Inflammatory macrophage treated with lipopolysaccharide for 1 hour (primary cell): Measurements from ENCODE around the gene ATP8A1.

ENCODE experiments used
- DNase-seq, 2 donors: peaks; one replicate each; pipeline ENCODE4 v3.0.0-alpha.2; 2020 to 2022

The ATP8A1 gene

DNA sequence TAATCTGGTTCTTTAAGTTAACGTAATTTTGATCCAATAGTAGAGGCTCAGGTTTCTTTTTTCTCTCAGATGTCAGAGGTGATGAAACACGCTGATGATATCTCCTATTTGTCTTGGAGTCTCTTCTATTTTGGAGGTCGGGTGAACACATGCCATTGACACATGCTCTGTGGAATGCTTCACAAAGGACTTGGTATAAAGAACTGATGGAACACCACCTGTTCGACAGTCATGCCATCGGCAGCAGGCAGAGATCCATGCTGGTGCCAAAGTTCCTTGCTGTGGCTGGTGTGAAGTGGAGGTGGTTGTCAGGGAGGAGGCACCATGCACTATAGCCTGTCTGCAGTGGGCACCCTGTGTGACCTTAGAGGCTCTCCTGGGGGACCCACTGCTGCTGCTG, 94.9 kb downstream of the ATP8A1 start:
- DNase-seq = no peak

DNA sequence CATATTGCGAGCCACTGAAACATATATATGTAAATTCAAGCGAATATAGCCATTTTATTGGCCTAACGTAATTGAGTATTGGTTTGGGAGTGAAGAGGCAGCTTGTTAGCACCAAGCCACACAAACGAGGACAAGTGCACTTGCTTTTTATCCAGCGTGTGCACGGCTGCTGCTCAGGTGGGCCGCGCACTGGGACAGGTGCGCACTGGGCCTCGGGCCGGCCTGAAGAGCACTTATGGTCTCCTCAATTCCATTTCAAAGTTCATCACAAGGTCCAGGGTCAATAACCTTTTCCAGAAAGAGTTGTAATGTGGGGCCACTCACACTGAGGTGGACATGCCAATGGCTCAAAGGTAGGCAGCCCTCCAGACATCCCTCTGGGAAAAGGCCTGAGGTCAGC, 95.9 kb downstream of the ATP8A1 start:
- DNase-seq = no peak

DNA sequence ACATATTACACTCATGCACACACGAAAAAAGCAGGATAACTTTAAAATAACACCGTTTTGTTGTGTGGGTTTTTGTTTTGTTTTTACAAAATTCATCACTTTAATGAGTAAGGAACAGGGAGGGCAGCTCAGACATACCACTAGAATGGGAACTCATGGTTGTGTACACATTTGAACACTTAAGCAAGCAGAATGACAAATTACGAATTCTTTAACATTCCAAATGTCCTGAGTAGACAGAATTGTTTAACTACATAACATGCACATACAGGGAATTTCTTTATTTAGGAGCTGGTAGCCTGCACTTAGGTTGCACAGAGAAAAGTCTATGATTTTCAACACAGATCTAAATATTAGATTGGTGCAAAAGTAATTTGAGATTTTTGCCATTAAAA, 96.4 kb downstream of the ATP8A1 start:
- DNase-seq = no peak

DNA sequence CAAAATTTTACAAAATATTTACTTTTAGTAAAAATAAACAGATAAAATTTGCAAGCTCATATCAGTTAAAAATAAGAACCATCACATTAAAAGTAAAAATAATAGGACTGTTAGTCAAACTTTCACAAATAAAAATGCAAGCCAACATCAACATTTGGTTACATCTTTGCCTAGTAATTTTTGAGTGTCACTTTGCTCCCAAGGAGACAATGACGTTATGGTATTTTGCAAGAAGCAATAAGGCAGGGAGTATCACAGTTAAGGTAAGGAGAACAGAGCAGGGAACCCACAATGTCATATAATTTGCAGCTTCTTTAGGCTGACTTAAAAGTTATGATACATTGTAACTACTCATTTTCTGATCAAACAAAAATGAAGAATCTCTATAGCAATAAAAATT, 98.7 kb downstream of the ATP8A1 start:
- DNase-seq = no peak

DNA sequence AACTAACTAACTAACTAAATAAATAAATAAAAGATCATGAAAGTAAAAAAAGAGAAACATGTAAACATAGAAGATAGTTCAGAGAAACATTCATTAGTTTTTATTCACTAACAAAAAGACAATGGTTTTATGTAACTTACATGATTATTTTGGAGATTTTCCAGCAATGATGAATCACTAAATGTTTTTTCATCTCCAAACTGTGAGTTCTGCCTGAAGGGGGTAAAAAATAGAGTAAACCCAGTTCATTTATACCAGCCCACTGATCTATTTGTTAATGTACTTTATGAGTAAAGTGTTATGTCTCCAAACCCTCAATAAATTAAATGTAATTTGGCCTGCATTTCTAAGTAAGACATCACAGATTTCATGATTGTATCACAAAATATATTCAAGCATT, 101.1 kb downstream of the ATP8A1 start:
- no peak for DNase-seq

DNA sequence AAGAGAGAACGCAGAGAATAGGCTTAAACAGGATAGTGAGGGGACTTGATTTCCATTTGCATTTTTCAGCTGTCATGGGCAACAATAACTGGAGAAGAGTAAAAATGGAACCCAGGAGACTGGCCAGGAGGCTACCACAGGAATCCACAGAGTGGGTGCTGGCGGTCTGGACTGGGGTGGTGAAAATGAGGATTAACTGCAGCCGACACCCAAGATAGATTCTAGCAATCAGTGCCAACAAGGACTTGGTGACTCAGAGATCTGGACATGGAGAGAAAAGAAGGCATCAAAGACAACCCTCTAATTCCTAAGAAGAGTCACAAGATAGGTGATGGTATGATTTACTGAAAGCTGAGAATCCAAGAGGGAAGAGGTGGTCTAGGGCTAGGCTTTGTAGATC, 102.8 kb downstream of the ATP8A1 start:
- DNase-seq = no peak

- no peak for DNase-seq
Observed at GRCh38 chr4:42549896-42550295, 107.0 kb downstream of the ATP8A1 start.

DNA sequence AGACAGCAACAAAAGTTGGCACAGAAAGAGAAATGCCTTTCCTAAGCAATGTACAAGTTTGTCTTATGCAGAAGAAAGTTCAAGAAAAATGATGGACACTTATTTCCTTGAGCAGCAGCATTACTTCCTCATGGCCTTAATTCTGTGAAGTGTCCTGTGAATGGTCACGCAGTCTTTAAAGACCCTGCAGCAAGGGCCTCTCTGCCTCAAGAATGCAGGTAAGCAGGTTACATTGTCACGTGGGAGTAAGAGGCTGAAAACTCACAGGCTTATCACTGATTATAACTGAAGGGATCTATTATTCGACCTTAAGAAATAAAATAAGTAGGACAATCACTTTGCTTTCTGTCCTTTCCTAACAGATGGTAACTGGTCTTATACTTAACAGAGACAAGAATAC, 109.1 kb downstream of the ATP8A1 start:
- no peak for DNase-seq

GRCh38 chr4:42543762-42544161, 113.1 kb downstream of the ATP8A1 start:
- no peak for DNase-seq

- no peak for DNase-seq
Observed at GRCh38 chr4:42543126-42543525, 113.8 kb downstream of the ATP8A1 start.

DNA sequence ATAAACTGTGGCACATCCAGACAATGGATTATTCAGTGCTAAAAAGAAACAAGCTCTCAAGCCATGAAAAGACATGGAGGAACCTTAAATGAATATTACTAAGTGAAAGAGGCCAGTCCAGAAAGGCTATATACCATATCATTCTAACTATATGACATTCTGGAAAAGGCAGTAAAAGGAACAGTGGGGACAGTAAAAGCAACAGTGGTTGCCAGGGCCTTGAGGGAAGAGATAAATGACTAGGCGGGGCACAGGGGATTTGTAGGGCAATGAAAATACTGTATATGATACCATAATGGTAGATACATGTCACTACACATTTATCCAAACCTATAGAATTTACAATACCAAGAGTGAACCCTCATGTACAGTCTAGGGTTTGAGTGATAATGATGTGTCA, 115.3 kb downstream of the ATP8A1 start:
- DNase-seq = no peak

GRCh38 chr4:42533042-42533441, 123.9 kb downstream of the ATP8A1 start:
- DNase-seq = no peak

GRCh38 chr4:42531341-42532030, 125.4 kb downstream of the ATP8A1 start:
- DNase-seq = peak; percentile 37 to 38

DNA sequence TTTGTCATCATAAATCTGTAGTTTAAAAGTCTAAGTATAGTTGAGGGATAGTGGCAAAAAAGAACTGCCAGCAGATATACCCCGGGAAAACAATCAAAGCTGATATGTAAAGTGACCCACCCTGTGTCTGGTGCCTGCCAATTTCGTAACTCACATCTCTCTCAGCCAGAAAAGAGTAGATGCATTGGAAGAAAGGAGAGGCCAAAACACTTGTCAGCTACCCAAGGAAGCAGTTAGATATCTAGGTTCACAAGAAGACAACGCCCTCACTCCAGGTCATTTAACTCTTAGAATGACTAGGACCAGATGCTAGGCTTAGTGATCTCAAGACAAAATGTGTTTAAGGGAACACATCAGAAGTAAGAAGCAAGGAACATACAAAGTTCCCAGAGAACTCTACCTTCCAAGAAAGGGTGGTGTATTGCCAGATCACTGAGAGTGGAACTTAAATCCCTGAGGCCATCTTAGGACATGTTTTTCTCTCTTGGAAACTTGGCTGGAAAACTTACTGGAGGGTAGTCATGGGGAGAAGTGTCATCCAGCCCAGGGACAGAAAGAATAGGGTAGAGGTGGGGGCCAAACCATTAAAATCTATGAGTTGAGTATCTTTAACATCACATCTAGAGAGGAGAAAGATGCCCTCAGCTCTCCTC, 133.7 kb downstream of the ATP8A1 start:
- no peak for DNase-seq

GRCh38 chr4:42519803-42520417, 137.0 kb downstream of the ATP8A1 start:
- peak; percentile 22 to 83 for DNase-seq

- DNase-seq = no peak
Observed at GRCh38 chr4:42515156-42515884, 141.6 kb downstream of the ATP8A1 start.

DNA sequence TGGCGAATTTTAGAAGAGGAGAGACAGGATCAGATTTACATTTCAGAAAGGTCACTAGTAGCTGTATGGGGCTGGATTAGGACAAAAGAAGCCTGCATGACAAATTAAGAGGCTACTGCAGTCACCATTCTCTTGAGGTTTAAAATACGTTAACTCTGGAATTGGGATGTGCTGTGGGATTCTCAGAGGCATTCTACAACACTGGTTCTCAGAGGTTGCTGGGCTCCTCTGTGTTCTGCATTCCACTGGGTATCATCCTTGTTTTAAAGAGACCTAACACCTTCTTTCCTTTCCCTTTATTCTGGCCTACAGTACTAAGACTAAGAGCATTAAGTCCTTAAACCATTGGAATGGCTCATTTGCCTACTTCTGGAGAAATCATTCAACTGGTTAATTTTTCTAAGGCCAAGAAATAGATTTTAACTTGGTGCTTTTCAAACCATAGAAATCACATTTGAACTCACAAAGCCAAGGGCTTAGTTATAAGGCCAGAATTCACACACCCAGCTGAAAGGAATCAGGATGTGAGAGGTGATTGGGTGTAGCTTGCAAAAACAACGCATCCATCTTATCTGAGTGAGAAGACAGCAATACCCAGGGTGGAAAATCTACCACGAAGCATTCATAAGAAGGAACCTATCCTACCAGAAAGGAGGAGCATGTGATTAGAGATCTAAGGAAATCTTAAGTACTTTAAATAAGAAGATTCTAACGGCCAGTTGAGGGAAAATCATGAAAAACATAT, 143.0 kb downstream of the ATP8A1 start:
- no peak for DNase-seq

- no peak for DNase-seq
Observed at GRCh38 chr4:42512226-42512625, 144.7 kb downstream of the ATP8A1 start.

DNA sequence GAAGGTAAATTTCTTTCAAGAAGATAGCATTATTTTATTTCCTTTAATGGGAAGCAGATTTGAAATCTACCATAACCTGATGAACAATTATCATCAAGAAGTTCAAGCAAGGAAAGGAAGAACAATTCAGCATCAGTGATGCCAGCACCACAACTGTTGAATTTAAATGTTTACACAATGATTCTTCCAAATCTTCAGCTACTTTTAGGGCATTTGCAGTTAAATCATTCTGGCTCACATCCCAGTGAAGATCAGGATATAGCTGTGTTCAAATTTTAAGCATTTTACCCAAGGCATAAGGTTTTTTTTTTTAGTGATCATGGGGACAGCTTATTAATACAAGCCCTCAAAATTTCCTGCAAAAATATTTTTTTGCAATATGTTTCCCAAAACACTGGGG, 146.7 kb downstream of the ATP8A1 start:
- DNase-seq = no peak

DNA sequence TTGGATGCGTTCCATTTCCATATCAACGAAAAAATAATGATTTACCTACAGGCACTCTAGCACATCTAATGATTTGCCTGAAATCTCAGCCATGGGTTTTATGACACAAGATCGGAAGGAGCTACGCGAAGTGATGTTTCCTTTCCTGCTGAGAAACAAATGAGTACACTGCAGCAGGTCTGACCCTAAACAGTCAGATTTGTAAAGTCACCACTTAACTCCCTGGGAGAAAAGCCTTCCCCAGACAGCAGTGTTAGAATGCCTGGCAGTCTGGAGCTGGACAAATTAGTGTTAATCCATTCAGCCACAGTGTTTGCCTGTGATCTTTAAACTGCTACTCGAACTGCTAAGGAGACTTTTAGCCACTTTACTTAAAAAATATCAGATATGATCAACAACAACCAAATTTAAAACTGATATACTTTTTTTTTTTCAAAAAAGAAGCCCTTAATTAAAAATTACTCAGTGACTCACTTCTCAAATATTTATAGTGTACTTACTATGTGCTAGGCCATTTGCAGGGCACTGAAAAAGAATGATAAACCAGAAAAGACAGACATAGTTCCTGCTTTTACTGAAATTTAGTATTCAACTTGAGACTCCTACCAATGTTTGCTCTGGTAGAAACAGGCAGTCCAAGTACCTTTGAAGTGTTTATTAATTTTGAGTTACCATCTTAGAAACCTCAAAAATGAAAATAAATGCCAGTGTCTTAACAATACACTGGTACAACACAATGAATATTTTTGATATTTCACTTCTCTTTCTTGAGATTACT, 155.1 kb downstream of the ATP8A1 start:
- no peak for DNase-seq

GRCh38 chr4:42498040-42498439, 158.9 kb downstream of the ATP8A1 start:
- no peak for DNase-seq
